PFSK-1 (cell line): ENCODE results near the gene MAGI1.

Source experiments
- FOXP2 ChIP-seq: optimal IDR thresholded peaks from 2 replicates; pipeline ENCODE3; 2011; ENCODE audit warnings: borderline replicate concordance, control low read depth, inconsistent platforms; ENCODE audit not compliant: insufficient read depth; ENCODE audit errors: extremely low read length, extremely low read depth
- POLR2AphosphoS5 ChIP-seq: IDR thresholded peaks from 2 replicates; pipeline ENCODE4 v1.6.1; 2012; ENCODE audit warnings: low read depth, mild to moderate bottlenecking, control low read depth, low read length, moderate library complexity
- REST ChIP-seq, 2 experiments: IDR thresholded peaks; 2 replicates each; pipeline versions ENCODE4 v1.6.1 to v1.8.0; 2011 to 2012; ENCODE audit warnings: low read depth in 2 of 2, low read length in 2 of 2, control low read depth in 1 of 2, inconsistent platforms in 1 of 2, mild to moderate bottlenecking in 1 of 2, moderate library complexity in 1 of 2; ENCODE audit not compliant: insufficient read depth in 1 of 2
- SIN3A ChIP-seq: IDR thresholded peaks from 2 replicates; pipeline ENCODE4 v1.6.1; 2012; ENCODE audit warnings: mild to moderate bottlenecking, low read length, moderate library complexity, borderline replicate concordance; ENCODE audit not compliant: insufficient read depth
- TAF1 ChIP-seq: IDR thresholded peaks from 2 replicates; pipeline ENCODE4 v1.6.1; 2012; ENCODE audit warnings: low read length, control low read depth, borderline replicate concordance; ENCODE audit not compliant: insufficient read depth

DNA sequence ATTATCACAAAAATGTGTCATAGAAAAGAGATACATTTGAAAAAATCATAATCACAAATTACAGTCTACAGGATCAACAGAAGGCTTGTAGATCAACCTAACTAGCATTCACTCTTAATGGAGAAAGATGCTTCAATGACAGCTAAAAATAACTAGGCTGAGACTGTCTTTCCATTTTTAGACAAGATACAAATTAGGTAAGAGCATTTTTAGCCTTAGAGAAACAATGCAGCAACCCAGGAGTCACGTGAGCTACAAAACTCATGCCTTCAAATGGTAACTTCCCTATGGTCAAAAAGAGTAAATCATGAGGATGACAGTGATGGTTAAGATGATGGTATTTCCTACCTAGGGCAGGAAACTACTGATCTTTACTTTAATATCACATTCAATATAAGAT lies 415.4 kb downstream of the MAGI1 start:
- TF ChIP-seq TAF1 (no peak), POLR2AphosphoS5 (no peak), FOXP2 (no peak), SIN3A (no peak), REST (IDR thresholded peaks at IDR 0.05; ENCODE audit: insufficient read depth in 1 of 2, low read depth in 2 of 2, low read length in 2 of 2) (no peak)
